ENCODE measurements around the gene GPC5. TPM values are rescaled to one million over a fixed set of nuclear protein-coding genes. Genes with fewer than 3 reads are reported as not detected.

The GPC5 gene
- total RNA-seq, 1 experiment from 2014 or later: 0.26 TPM

- H3K27me3 ChIP-seq (ENCODE audit: control insufficient read depth, insufficient read depth, low read length): no peaks in the 10 kb centered on the region
- intact Hi-C loops (cut with micrococcal nuclease; ENCODE audit: unreplicated experiment) (no loop called here), in situ Hi-C loops (cut with HindIII; ENCODE audit: low pct_unique_long_range_greater_than_20kb, low sequenced_read_pairs) (no loop called here)
- TF ChIP-seq REST (IDR thresholded peaks at IDR 0.05; ENCODE audit: insufficient read depth in 1 of 2, low read depth in 2 of 2, low read length in 1 of 2) (no peak), TCF7L2 (IDR thresholded peaks at IDR 0.05; ENCODE audit: low read depth, low read length) (no peak), POLR2AphosphoS5 (IDR thresholded peaks at IDR 0.05; ENCODE audit: low read depth, low read length) (no peak), CTCF (IDR thresholded peaks at IDR 0.05) (no peak), SIN3A (IDR thresholded peaks at IDR 0.05; ENCODE audit: borderline replicate concordance, insufficient read depth, low read depth, low read length) (no peak)
- ChIA-PET CTCF (no interaction called here), POLR2A (no interaction called here)
- H3K27ac ChIP-seq (ENCODE audit: low read length): no peak overlapping the region
- H3K4me3 ChIP-seq (ENCODE audit: low read depth in 2 of 2, low read length in 2 of 2): no peak overlapping the region
- H3K9me3 ChIP-seq (ENCODE audit: control insufficient read depth, insufficient read depth, low read depth, low read length): no peaks in the 10 kb centered on the region
- BruUV-seq (replicated peaks): no TSS peak
- DNase-seq (ENCODE audit: low read depth, low spot score) (no peak), ATAC-seq (no peak)
- H3K36me3 ChIP-seq (ENCODE audit: control insufficient read depth, insufficient read depth, low read length): no peaks in the 10 kb centered on the region
- H3K4me1 ChIP-seq (ENCODE audit: control insufficient read depth, insufficient read depth, low read length): no peaks in the 10 kb centered on the region
Observed at GRCh38 chr13:92028695-92029094, 630.3 kb downstream of the GPC5 start.

DNA sequence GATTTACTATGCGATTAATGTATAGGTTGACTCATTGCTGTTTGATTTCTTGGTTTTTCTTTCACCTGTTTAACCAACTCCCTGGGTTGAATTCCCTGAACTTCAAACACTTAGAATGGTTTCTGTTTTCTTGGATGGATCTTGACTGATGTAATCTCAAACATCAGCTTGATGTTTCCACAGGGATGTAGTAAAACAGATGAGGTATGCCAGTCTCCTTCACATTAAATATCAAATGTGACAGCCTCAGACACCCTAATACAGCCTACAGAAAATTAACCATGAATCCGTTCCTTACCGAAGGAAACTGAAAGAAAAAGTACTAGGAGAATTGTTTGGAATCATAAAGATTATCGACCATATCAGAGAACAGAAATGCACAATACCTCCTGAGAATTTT lies 631.2 kb downstream of the GPC5 start:
- Histone ChIP-seq H3K36me3 (ENCODE audit: control insufficient read depth, insufficient read depth, low read length) (no peaks in the 10 kb centered on the region), H3K27ac (ENCODE audit: low read length) (no peak overlapping the region), H3K27me3 (ENCODE audit: control insufficient read depth, insufficient read depth, low read length) (no peaks in the 10 kb centered on the region), H3K4me1 (ENCODE audit: control insufficient read depth, insufficient read depth, low read length) (no peaks in the 10 kb centered on the region), H3K4me3 (ENCODE audit: low read depth in 2 of 2, low read length in 2 of 2) (no peak overlapping the region), H3K9me3 (ENCODE audit: control insufficient read depth, insufficient read depth, low read depth, low read length) (no peaks in the 10 kb centered on the region)
- DNase-seq (ENCODE audit: low read depth, low spot score): no peak
- CTCF ChIA-PET: no interaction called here
- no peak for TF ChIP-seq CTCF (IDR thresholded peaks at IDR 0.05)
- TF ChIP-seq TCF7L2 (IDR thresholded peaks at IDR 0.05; ENCODE audit: low read depth, low read length): no peak
- no peak for TF ChIP-seq POLR2AphosphoS5 (IDR thresholded peaks at IDR 0.05; ENCODE audit: low read depth, low read length)
- no peak for TF ChIP-seq SIN3A (IDR thresholded peaks at IDR 0.05; ENCODE audit: borderline replicate concordance, insufficient read depth, low read depth, low read length)
- no peak for TF ChIP-seq REST (IDR thresholded peaks at IDR 0.05; ENCODE audit: insufficient read depth in 1 of 2, low read depth in 2 of 2, low read length in 1 of 2)
- BruUV-seq (replicated peaks): no TSS peak
- intact Hi-C loops (cut with micrococcal nuclease; ENCODE audit: unreplicated experiment): no loop called here
- in situ Hi-C loops (cut with HindIII; ENCODE audit: low pct_unique_long_range_greater_than_20kb, low sequenced_read_pairs): no loop called here
- POLR2A ChIA-PET: no interaction called here
- no peak for ATAC-seq
